ENCODE data around the gene BBS9.
"Not testable (repeated sequence)": the region's sequence is repeated elsewhere in the genome, so short reads cannot be mapped to it uniquely, and the experiment has no call there.

The BBS9 gene

DNA sequence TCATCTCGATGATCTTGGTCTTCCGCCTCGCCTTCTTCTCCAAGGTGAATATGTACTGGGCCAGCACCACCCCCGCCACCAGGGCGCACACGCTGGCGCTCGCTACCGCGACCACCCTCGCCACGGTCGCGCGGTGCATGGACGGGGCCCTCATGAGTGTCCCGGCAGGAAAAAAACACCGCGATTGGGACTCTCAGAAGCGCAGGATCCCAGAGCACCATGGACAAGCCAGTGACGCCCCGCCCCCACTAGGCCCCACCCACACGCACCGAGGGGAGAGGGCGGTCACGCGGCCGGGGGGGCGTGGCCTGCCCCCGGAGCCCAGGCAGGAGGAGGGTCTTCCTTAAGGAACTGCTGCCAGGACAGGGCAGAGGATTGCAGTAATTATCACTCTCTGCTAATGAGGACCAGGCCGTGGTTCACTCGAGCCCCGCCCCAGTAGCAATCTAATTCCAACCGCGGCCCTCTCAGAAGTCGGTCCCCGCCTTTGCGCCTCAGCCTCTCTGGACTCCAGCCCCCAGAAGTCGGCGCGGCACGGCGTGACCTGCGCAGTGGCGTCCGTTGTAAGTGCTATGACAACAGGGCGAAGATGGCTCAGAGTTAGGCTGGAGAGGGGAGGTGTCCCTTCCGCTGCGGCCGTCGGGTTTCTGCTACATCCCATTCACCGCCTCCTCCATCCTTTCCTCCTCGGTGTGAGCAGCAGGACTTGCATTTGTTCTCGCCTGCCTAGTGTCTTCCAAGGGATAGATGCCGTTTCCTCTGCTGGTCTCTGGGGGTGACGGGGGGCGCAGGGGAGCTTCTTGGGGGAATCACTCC is at the start of gene BBS9:
BBS9 (plus strand) TSS at position 575 of the 816 bp plus-strand sequence. CDS start 16,689 bp downstream, outside the sequence.
- peak; percentile 66 for DNase-seq

DNA sequence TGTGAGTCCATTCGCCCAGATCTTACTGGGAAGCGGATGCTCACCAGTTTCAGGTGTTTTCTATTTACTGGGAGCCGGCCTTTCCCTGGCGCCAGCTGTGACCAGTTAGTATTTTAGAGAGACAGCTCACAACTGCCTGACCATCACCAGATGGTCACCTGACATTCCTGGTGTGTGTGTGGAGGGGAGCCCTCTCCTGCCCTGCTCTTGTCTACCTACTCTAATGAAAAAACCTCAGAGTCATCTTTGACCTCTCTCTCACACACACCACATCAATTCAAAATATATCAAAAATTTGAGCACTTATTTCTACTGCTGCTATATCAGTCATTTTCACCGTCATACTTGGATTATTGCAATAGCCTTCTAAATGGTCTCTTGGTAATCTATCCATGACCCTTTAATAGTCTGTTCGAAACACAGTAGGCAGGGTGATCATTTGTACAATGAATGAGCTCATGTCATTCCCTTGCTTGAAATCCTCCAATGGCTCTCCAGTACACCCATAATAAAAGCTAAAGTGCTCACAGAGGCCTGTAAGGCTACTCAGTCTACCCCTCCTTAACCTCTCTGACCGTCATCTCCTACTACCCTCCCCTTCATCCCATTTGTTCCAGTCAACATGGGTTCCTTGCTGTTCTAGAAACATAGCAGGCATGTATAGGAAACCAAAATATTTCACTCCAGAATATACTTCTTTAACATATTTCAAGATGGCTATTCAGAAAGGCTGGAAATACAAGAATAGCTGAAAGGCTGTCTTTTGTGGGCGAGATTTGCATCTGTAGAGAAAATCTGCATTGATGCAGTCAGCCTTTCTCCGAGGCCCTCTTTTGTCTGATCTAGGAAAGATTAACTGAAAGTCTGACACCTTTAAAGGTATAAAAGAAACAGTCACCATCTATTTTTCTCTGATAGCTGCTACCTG is 49.3 kb upstream of the BBS9 start:
- DNase-seq, result no peak

DNA sequence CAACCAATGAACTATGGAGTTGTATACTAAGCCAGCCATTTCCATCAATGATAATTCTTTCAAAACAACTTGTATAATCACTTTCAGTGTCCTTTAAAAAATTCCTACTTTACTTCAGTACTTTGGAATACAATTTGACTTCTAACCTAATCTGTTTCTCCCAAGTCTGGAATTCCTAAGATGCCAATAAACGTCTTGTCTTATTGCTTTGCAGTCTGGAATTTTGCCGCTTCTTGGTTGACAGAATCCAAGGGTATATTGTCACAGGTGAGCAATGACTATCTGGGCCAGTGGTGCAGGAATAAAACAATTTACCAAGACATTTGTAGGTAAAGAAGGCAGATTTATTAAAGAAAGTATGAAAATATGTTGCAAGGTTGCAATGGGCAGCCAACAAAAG is 42.0 kb upstream of the BBS9 start:
- no peak for DNase-seq

DNA sequence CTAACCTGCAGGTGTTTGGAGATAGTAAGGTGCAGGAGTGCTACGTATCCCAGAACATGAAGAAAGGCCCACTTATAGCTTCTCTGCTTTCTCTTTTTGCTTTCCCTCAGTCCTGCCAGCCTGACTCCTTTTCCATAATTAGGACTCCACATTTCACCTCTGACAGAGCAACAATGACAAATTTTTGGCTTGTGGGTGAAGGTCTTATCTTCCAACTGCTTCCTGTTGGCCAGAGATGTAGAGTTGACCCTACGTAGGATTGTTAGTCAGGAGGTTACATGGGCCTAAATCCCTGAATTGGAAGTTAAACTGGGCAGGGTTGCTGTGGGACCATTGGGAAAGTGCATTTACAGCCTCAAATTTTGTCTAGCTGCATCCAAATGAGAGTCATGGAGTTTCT is 41.5 kb upstream of the BBS9 start:
- no peak for DNase-seq

DNA sequence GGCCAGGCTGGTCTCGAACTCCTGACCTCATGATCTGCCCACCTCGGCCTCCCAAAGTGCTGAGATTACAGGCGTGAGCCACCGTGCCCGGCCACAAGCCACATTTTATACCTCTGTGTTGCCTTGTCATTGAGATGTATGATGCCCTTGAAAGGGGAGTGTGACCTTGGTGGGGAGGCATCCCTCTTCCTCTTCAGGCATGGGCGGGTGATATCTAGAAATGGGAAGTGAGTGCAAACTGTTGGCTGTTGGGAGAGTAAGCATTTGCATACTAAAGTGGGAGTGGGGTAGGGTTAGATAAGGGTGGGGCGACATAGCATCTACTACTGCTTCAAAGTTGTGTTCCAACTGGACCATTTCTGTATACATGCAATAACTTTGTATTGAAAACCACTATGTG is 40.2 kb upstream of the BBS9 start:
- DNase-seq, result no peak

DNA sequence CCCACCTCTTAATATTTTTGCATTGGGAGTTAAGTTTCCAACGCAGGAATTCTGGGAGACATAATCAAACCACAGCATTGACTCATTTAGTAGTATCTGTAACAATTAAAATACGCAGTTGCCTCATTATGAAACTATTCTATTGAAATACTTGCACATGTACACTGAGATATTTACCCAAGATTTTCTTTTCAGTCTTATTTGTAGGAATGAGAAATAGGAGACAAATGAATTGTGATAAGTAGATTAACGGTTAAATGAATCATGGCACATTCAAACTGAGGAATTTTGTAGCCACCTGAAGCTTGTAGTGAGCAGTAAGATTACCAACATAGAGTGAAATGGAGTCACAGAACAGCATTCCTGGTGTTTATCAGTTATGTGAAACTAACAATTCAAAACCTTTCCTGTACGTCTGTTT is 38.2 kb upstream of the BBS9 start:
- DNase-seq, result no peak

DNA sequence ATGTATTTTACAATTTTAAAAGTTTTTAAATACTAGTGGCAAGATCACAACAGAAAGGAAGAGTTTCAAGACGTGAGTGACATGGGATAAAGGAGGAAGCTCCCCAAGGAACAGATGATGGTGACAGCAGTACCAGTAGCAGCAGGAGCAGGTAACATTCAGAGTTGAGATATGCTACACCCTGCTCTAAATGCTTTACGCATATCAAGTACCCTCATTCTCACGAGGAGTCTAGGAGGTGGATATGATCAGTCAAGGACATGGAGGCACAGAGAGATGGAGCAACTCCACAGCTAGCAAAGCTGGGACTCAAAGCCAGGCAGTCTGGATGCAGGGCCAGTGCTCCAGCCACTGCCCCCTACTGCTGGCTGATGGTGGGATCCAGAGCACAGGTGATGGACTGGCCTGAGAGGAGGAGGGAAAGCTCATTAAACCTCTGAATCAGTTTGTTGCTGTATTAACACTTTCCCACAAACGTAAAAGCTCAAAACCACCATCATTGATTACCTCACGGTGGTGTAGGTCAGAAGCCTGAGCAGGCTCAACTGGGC is 37.6 kb upstream of the BBS9 start:
- DNase-seq, result no peak

DNA sequence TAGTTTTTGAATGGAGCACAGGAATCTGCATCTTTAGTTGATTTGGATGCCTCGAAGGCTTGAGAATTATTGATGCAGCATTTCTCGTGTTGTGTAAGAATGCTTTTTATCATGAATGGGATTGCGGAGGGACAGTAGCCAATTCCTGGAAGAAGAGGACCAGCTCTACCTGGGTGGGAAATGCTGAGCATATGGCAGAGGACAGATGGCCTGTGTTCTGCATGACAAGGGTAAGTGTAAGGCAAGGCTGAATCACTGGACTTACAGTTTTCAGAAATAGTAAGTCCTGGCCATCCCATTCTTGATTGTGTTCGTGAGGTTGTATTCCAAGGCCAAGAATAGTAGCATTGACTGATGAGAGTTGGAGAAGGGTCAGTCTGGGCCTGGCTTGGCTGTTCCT is 36.1 kb upstream of the BBS9 start:
- DNase-seq, result no peak

DNA sequence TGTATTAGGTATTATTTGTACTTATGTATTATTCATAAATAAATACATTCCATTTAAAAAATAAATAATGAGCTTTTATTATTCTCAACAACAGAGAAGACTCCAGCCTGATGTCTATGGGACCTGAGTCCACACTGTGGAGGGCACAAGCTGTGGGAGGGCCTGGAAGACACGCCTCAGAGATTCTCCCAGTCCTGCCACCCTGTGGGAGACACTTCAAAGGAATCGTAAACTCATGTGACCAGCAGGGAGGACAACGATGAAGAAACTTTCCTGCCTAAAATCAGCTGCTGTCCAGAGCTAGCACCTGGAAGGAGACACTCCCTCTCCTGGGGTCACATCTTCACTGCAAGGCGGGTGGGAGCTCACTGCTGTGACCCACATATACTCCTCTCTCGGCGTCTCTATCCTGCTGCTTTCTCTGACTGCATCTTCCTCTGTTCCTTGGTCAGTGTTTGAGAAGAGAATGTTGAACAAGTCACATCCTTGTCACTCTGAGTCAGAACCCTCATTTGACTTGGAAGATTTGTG is 34.6 kb upstream of the BBS9 start:
- not testable (repeated sequence) for DNase-seq

DNA sequence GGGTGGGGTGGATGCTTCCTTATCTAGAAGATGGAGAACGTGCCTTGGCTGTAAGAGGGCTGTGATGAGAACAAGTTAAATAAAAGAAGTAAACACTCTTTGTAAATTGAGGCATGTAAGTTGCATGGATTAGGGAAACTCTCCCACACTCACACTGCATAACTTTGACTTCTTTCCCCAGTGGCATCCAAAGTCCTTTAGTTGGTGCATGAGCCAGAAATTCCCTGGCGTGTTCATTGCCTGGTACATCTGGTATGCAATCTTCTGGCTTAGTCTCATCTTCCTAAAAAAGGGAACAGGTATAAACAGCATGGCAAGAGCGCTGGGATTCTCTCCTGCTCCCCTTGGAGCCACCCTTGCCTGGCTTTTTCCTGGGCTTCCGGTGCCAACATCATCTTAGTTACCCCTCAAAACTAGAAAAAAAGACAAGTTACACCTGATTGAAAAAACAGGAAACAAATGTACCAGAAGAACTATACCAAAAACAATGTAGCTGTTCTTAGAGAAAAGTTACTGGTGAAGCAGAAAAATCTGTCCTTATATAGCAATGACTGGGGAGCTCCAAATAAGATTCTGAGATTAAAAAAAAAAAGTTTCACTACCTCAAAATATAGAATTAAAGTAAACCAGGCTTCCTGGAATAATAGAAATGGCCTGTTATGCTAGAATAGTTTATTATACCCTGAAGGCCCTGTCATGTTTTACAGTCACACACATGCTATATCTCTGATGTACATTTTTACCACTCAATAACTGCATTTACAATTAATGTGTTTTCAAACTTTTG is 30.0 kb upstream of the BBS9 start:
- DNase-seq, result no peak

DNA sequence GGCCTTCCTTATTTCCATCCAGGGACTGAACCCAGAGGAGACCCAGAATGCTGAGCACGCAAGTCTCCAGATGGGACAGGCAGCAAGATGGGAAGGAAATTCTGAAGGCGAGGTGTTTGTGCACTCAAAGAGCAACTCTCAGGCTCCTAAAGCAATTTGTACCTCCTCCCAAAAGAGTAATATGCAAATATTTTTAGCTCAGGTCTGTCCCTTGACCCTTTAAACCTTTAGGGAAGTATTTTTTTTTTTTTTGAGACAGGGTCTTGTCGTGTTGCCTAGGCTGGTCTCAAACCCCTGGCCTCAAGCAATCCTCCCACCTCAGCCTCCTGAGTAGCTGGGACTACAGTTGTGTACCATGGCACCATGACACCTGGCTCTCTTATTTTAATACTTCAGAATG is 28.6 kb upstream of the BBS9 start:
- no peak for DNase-seq

DNA sequence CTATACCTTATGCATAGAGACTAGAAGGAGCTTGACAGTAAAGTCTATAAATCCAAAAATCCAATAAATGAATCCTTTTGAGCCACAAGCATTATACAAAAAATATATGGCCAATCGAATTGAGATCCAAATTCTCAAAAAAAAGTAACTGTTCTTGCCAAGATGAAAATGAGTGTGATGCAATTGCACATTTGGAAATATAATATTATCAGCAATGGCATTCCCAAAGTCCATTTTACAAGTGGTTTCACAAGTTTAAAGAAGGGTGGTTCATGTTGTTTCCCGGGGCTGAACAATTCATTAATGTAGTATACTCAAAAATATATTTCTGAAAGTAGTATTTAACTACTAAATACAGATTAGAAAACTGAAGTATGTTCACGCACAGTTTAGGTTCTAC is 27.5 kb upstream of the BBS9 start:
- DNase-seq, result no peak

DNA sequence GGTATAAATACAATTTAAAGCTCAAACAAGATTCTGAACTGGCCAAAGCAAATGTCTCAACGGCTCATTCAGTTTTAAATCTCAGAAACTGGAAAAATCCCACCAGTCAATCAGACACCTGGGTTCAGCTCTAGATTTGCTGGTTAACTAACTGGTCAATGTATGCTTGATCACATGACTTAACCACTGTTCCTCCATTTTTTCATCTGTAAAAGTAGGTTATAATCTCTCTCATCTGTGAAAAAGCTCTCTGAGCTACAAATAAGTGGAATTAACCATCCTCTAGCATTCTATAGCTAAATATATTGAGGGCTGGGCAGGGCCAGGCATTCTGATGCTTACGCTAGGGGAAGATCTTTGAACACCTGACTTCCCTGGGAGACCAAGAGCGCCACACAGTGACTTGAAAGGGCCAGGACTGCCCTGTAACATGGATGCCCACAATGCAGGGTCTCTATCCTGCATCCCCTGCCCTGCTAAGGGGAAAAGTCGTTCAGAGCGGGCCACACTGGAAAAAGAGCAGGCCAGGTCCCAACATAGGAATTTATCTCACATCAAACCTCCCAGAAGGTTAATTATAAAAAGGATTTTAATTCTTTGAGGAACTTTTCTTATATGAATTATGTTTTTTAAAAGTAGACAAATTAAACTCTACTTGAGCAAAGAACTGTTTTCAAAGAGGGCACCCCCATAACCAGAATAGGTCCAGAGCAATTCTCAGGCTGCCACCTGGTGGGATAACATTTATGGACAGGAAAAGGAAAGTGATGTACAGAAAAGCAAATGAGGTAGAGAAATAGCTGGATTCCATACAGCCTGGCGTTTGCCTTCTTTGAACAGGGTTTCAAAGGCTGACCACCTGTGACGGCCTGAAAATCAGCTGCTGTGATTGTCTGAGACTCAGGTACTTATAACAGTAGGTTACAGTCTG is 22.0 kb upstream of the BBS9 start:
- no peak for DNase-seq

DNA sequence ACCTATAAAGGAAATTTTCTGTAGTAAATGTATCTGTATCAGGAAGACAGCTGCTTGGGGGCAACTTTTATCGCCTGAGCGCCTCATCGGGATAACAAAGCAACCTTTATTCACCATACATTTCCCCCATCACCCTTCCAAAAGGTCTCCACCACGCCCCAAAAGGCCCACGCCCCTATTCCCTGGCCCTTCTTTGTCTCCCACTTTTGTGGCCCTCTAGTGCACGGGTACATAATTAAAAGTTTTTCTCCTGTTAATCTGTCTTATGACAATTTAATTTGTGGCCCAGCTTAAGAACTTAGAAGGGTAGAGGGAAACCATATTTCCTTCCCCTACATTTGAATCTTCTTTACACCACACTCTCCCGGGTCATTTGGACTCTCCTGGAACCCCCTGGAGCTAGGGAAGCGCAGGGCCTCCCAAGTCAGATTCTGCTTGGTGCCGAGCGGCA is 20.8 kb upstream of the BBS9 start:
- DNase-seq, result no peak

DNA sequence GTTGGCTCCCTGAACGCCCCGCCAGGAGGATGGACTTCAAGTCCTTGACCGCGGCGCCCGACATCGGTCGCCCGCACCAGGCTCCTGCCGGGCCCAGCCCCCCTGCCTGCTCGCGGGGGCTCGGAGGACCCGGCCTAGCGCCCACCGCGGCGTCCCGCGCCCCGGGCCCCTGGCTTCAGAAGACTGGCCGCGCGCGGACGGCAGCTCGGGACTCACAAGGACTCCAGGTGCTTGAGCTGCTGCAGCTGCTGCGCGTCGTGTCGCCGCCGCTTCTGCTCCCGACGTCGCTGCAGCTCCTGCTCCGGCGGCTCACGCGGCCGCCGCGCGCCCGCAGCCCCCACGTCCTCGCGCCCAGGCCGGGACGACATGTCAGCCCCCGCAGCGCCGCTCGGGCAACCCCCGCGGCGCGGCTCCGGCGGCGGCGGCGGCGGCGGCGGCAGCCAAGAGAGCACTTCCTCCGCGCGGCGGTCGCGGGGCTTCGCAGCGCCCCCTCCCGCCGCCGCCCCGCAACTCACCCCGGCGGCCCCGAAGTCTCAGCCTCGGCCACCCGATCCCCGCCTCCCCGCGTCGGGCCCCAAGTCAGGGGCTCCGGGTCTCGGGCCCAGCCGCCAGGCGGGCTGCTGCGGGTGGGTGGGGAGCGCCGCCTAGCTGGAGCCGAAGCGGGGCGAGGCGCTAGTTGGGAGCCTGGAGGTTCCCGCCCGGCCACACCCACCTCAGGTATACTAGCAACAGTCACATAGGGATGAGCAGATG is 20.2 kb upstream of the BBS9 start, which contains the start of gene RP9:
RP9 (minus strand) TSS at position 400 of the 753 bp plus-strand sequence; CDS start at position 368, 32 bp downstream.
- DNase-seq, result peak; percentile 43

DNA sequence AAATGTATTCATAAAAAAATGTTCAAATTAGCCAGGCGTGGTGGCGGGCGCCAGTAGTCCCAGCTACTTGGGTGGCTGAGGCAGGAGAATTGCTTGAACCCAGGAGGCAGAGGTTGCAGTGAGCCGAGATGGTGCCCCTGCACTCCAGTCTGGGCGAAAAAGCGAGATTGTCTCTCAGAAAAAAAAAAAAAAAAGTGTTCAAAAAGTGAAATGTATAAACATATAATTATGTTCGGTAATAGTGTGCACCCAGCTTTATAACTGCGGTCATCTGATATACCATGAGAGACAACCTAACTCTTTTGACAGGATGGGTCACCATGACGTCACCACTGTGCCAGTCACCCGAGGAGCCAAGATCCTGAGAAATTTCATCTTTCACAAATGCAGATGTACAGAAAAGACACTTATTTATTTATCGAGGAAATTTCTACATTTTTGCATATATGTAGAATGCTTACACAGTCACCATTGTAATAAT is 19.6 kb upstream of the BBS9 start:
- DNase-seq, result no peak

DNA sequence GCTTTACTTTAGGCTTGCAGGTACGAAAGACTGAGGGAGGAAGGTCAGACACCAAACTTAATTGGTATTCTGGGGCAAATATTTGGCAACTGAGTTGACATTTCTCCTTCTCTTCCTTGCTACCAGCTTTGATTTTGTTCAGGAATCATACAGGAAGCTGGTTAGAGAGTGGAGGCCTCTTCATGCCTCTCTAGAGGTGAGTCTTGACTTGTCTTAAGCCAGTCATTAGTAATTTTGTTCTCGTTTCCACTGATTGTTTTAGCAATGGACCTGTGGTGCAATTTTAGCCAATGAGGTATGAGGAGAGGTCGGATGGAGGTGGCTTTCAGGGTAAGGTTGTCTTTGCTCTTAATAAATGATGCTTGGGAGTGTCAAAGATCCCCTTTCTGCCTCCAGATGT is 17.8 kb upstream of the BBS9 start:
- DNase-seq, result no peak

DNA sequence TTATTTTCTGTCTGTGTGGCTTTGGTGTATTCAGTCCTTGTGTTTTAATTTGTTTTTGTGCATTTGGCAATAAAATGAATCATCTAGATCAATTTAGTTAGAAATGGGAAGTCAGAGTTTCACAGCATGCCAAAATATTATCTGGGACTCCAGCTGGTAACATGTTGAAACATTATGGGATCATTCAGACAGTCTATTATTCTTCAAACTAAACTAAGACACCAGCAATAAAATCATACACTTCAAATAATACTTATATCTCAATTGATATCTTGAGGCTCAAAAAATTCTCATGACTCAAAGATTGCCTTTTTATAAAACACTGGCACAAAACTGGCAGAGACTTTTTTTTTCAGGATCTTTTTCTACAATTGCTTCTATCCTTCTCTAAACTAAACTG is 14.4 kb upstream of the BBS9 start:
- DNase-seq, result no peak

DNA sequence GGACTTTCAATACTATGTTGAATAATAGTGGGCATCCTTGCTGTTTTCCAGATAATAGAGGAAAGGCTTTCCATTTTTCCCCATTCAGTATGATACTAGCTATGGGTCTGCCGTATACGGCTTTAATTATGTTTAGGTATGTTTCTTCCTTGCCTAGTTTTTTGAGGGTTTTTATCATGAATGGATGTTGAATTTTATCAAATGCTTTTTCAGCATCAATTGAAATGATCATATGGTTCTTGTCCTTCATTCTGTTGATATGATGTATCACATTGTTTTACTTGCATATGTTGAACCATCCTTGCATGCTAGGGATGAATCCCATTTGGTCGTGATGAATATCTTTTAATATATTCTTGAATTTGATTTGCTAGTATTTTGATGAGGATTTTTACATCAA is 11.0 kb upstream of the BBS9 start:
- DNase-seq, result no peak

DNA sequence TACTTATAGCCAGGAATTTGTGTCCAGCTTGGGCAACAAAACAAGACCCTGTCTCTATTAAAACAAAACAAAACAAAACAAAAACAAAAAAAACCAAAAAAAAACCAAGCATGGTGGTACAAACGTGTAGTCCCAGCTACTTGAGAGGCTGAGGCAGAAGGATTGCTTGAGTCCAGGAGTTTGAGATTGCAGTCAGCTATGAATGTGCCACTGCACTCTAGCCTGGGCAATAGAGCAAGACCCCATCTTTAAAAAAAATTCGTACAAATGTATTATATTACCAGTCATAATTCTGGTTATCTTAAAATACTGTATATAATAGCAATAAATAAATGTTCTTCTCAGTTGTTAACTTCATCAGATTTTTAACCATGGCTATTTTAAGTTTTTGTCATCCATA is 2.3 kb upstream of the BBS9 start:
- no peak for DNase-seq
